ENCODE data around the gene EXOC2.

The EXOC2 gene

GRCh38 chr6:487956-488355 lies 205.0 kb downstream of the EXOC2 start:
- H3K9me3 ChIP-seq (ENCODE audit: control insufficient read depth, low read length): no peaks in the 10 kb centered on the region
- H3K36me3 ChIP-seq (ENCODE audit: control insufficient read depth, insufficient read depth, low read length): peaks cover 9% of the 10 kb centered on the region
- H3K4me1 ChIP-seq (ENCODE audit: control insufficient read depth, insufficient read depth, low read length, poor library complexity, severe bottlenecking): peaks cover 35% of the 10 kb centered on the region
- no peak overlapping the region for H3K4me3 ChIP-seq (ENCODE audit: insufficient read depth, low read depth, low read length, poor library complexity, severe bottlenecking)
- DNase-seq: no peak
- no peak overlapping the region for H3K27ac ChIP-seq (ENCODE audit: insufficient read depth, low read length, poor library complexity, severe bottlenecking)
- no peaks in the 10 kb centered on the region for H3K27me3 ChIP-seq (replicated peaks; ENCODE audit: control insufficient read depth, insufficient read depth, low read length, poor library complexity, severe bottlenecking)

GRCh38 chr6:485655-486170 lies 207.2 kb downstream of the EXOC2 start:
- no peak for DNase-seq
- H3K4me1 ChIP-seq (ENCODE audit: control insufficient read depth, insufficient read depth, low read length, poor library complexity, severe bottlenecking): peaks cover 22% of the 10 kb centered on the region
- H3K9me3 ChIP-seq (ENCODE audit: control insufficient read depth, low read length): no peaks in the 10 kb centered on the region
- peaks cover 9% of the 10 kb centered on the region for H3K36me3 ChIP-seq (ENCODE audit: control insufficient read depth, insufficient read depth, low read length)
- no peaks in the 10 kb centered on the region for H3K27me3 ChIP-seq (replicated peaks; ENCODE audit: control insufficient read depth, insufficient read depth, low read length, poor library complexity, severe bottlenecking)
- no peak overlapping the region for H3K27ac ChIP-seq (ENCODE audit: insufficient read depth, low read length, poor library complexity, severe bottlenecking)
- no peak overlapping the region for H3K4me3 ChIP-seq (ENCODE audit: insufficient read depth, low read depth, low read length, poor library complexity, severe bottlenecking)

- Histone ChIP-seq H3K4me3 (ENCODE audit: insufficient read depth, low read depth, low read length, poor library complexity, severe bottlenecking) (no peak overlapping the region), H3K4me1 (ENCODE audit: control insufficient read depth, insufficient read depth, low read length, poor library complexity, severe bottlenecking) (peaks cover 12% of the 10 kb centered on the region), H3K27me3 (replicated peaks; ENCODE audit: control insufficient read depth, insufficient read depth, low read length, poor library complexity, severe bottlenecking) (no peaks in the 10 kb centered on the region), H3K36me3 (ENCODE audit: control insufficient read depth, insufficient read depth, low read length) (peaks cover 9% of the 10 kb centered on the region), H3K27ac (ENCODE audit: insufficient read depth, low read length, poor library complexity, severe bottlenecking) (no peak overlapping the region), H3K9me3 (ENCODE audit: control insufficient read depth, low read length) (no peaks in the 10 kb centered on the region)
- no peak for DNase-seq
Measured at GRCh38 chr6:484746-485145, 208.2 kb downstream of the EXOC2 start.

- H3K27me3 ChIP-seq (replicated peaks; ENCODE audit: control insufficient read depth, insufficient read depth, low read length, poor library complexity, severe bottlenecking): no peaks in the 10 kb centered on the region
- DNase-seq: no peak
- H3K27ac ChIP-seq (ENCODE audit: insufficient read depth, low read length, poor library complexity, severe bottlenecking): no peak overlapping the region
- no peaks in the 10 kb centered on the region for H3K9me3 ChIP-seq (ENCODE audit: control insufficient read depth, low read length)
- peaks cover 9% of the 10 kb centered on the region for H3K36me3 ChIP-seq (ENCODE audit: control insufficient read depth, insufficient read depth, low read length)
- peaks cover 7% of the 10 kb centered on the region for H3K4me1 ChIP-seq (ENCODE audit: control insufficient read depth, insufficient read depth, low read length, poor library complexity, severe bottlenecking)
- no peak overlapping the region for H3K4me3 ChIP-seq (ENCODE audit: insufficient read depth, low read depth, low read length, poor library complexity, severe bottlenecking)
Measured at GRCh38 chr6:484086-484745, 208.7 kb downstream of the EXOC2 start.

- no peak overlapping the region for H3K4me3 ChIP-seq (ENCODE audit: insufficient read depth, low read depth, low read length, poor library complexity, severe bottlenecking)
- H3K9me3 ChIP-seq (ENCODE audit: control insufficient read depth, low read length): no peaks in the 10 kb centered on the region
- DNase-seq: no peak
- no peaks in the 10 kb centered on the region for H3K36me3 ChIP-seq (ENCODE audit: control insufficient read depth, insufficient read depth, low read length)
- H3K27ac ChIP-seq (ENCODE audit: insufficient read depth, low read length, poor library complexity, severe bottlenecking): no peak overlapping the region
- no peaks in the 10 kb centered on the region for H3K27me3 ChIP-seq (replicated peaks; ENCODE audit: control insufficient read depth, insufficient read depth, low read length, poor library complexity, severe bottlenecking)
- H3K4me1 ChIP-seq (ENCODE audit: control insufficient read depth, insufficient read depth, low read length, poor library complexity, severe bottlenecking): peaks cover 20% of the 10 kb centered on the region
Measured at GRCh38 chr6:475314-475713, 217.6 kb downstream of the EXOC2 start.

GRCh38 chr6:474453-475185 lies 218.3 kb downstream of the EXOC2 start:
- Histone ChIP-seq H3K4me1 (ENCODE audit: control insufficient read depth, insufficient read depth, low read length, poor library complexity, severe bottlenecking) (peaks cover 20% of the 10 kb centered on the region), H3K4me3 (ENCODE audit: insufficient read depth, low read depth, low read length, poor library complexity, severe bottlenecking) (peak overlapping the region; percentile 4), H3K9me3 (ENCODE audit: control insufficient read depth, low read length) (no peaks in the 10 kb centered on the region), H3K27me3 (replicated peaks; ENCODE audit: control insufficient read depth, insufficient read depth, low read length, poor library complexity, severe bottlenecking) (no peaks in the 10 kb centered on the region), H3K36me3 (ENCODE audit: control insufficient read depth, insufficient read depth, low read length) (no peaks in the 10 kb centered on the region), H3K27ac (ENCODE audit: insufficient read depth, low read length, poor library complexity, severe bottlenecking) (no peak overlapping the region)
- DNase-seq: peak; percentile 14 to 42 (median 36)

- Histone ChIP-seq H3K9me3 (ENCODE audit: control insufficient read depth, low read length) (no peaks in the 10 kb centered on the region), H3K4me3 (ENCODE audit: insufficient read depth, low read depth, low read length, poor library complexity, severe bottlenecking) (no peak overlapping the region), H3K36me3 (ENCODE audit: control insufficient read depth, insufficient read depth, low read length) (no peaks in the 10 kb centered on the region), H3K27ac (ENCODE audit: insufficient read depth, low read length, poor library complexity, severe bottlenecking) (no peak overlapping the region), H3K4me1 (ENCODE audit: control insufficient read depth, insufficient read depth, low read length, poor library complexity, severe bottlenecking) (peaks cover 20% of the 10 kb centered on the region), H3K27me3 (replicated peaks; ENCODE audit: control insufficient read depth, insufficient read depth, low read length, poor library complexity, severe bottlenecking) (no peaks in the 10 kb centered on the region)
- DNase-seq: no peak
Measured at GRCh38 chr6:473768-474452, 219.0 kb downstream of the EXOC2 start.

- H3K9me3 ChIP-seq (ENCODE audit: control insufficient read depth, low read length): no peaks in the 10 kb centered on the region
- H3K36me3 ChIP-seq (ENCODE audit: control insufficient read depth, insufficient read depth, low read length): no peaks in the 10 kb centered on the region
- no peak overlapping the region for H3K27ac ChIP-seq (ENCODE audit: insufficient read depth, low read length, poor library complexity, severe bottlenecking)
- no peaks in the 10 kb centered on the region for H3K27me3 ChIP-seq (replicated peaks; ENCODE audit: control insufficient read depth, insufficient read depth, low read length, poor library complexity, severe bottlenecking)
- H3K4me3 ChIP-seq (ENCODE audit: insufficient read depth, low read depth, low read length, poor library complexity, severe bottlenecking): no peak overlapping the region
- H3K4me1 ChIP-seq (ENCODE audit: control insufficient read depth, insufficient read depth, low read length, poor library complexity, severe bottlenecking): peaks cover 20% of the 10 kb centered on the region
- no peak for DNase-seq
Measured at GRCh38 chr6:473356-473755, 219.6 kb downstream of the EXOC2 start.

GRCh38 chr6:470901-471448 lies 222.0 kb downstream of the EXOC2 start:
- no peaks in the 10 kb centered on the region for H3K36me3 ChIP-seq (ENCODE audit: control insufficient read depth, insufficient read depth, low read length)
- H3K4me3 ChIP-seq (ENCODE audit: insufficient read depth, low read depth, low read length, poor library complexity, severe bottlenecking): no peak overlapping the region
- no peaks in the 10 kb centered on the region for H3K27me3 ChIP-seq (replicated peaks; ENCODE audit: control insufficient read depth, insufficient read depth, low read length, poor library complexity, severe bottlenecking)
- no peak overlapping the region for H3K27ac ChIP-seq (ENCODE audit: insufficient read depth, low read length, poor library complexity, severe bottlenecking)
- peaks cover 24% of the 10 kb centered on the region for H3K4me1 ChIP-seq (ENCODE audit: control insufficient read depth, insufficient read depth, low read length, poor library complexity, severe bottlenecking)
- no peaks in the 10 kb centered on the region for H3K9me3 ChIP-seq (ENCODE audit: control insufficient read depth, low read length)
- no peak for DNase-seq
